Measurements from ENCODE around the gene TAGLN3.
A peak's percentile ranks its signal among the peaks of the same experiment; 100 is the strongest.

TAGLN3 gene

GRCh38 chr3:111967651-111968274 lies 31.0 kb upstream of the TAGLN3 start (continued):
- TF ChIP-seq ZNF26 (tag by site-specific recombination; IDR thresholded peaks at IDR 0.05) = no peak
- TF ChIP-seq ZNF362 (tag by site-specific recombination; IDR thresholded peaks at IDR 0.05) = peak; percentile 60; the same call in 1 of the 2 replicates
- no peak for TF ChIP-seq ZNF37A (tag by site-specific recombination; IDR thresholded peaks at IDR 0.05)

GRCh38 chr3:111968319-111969054 lies 30.2 kb upstream of the TAGLN3 start:
- no peaks in the 10 kb centered on the region for H3K36me3 ChIP-seq (ENCODE audit: control insufficient read depth in 2 of 2, insufficient read depth in 1 of 2, low read length in 2 of 2)
- H3K4me1 ChIP-seq (ENCODE audit: control insufficient read depth, insufficient read depth, low read length) = no peaks in the 10 kb centered on the region
- H3K27ac ChIP-seq (ENCODE audit: extremely low read depth, low read depth, low read length) = no peak overlapping the region
- H3K9me3 ChIP-seq (ENCODE audit: control insufficient read depth, insufficient read depth, low read depth, low read length) = no peaks in the 10 kb centered on the region
- ChIA-PET POLR2A (interaction anchor here (1.4 to 1.6 kb wide), 2 partner anchors 10 to 11 kb away, joined by 3 to 6 read pairs; partner anchors contain the start of gene ABHD10), CTCF (interaction anchor here (0.6 to 6.0 kb wide), 29 partner anchors 9 to 1127 kb away, joined by 3 to 107 read pairs (median 4); partner anchors contain the start of gene ABHD10)
- H3K4me3 ChIP-seq (ENCODE audit: low read depth, low read length) = no peak overlapping the region
- TF ChIP-seq ZBTB21 (tag by site-specific recombination; IDR thresholded peaks at IDR 0.05) = no peak
- TF ChIP-seq ZNF645 (tag by site-specific recombination; IDR thresholded peaks at IDR 0.05) = no peak
- no peak for TF ChIP-seq ZNF121 (tag by site-specific recombination; IDR thresholded peaks at IDR 0.05)
- TF ChIP-seq ZNF677 (tag by site-specific recombination; IDR thresholded peaks at IDR 0.05) = no peak
- no peak for TF ChIP-seq ZNF580 (tag by site-specific recombination; IDR thresholded peaks at IDR 0.05)
- TF ChIP-seq ZNF514 (tag by site-specific recombination; IDR thresholded peaks at IDR 0.05) = no peak
- no peak for TF ChIP-seq HIC1 (tag by site-specific recombination; IDR thresholded peaks at IDR 0.05)
- TF ChIP-seq ZNF416 (tag by site-specific recombination; IDR thresholded peaks at IDR 0.05) = no peak
- no peak for TF ChIP-seq ZBTB7A (tag by site-specific recombination; IDR thresholded peaks at IDR 0.05; ENCODE audit: low read depth)
- no peak for TF ChIP-seq GLIS1 (tag by site-specific recombination; IDR thresholded peaks at IDR 0.05)
- TF ChIP-seq ZBTB44 (tag by site-specific recombination; IDR thresholded peaks at IDR 0.05) = peak; percentile 93
- no peak for TF ChIP-seq ZNF211 (tag by site-specific recombination; IDR thresholded peaks at IDR 0.05; ENCODE audit: low read depth)
- TF ChIP-seq SCRT1 (tag by site-specific recombination; IDR thresholded peaks at IDR 0.05; ENCODE audit: borderline replicate concordance) = no peak
- 0 out of 2 replicates have a peak, but pooled peaks have one; percentile 30 for TF ChIP-seq KLF10 (tag by site-specific recombination; IDR thresholded peaks at IDR 0.05)
- no peak for TF ChIP-seq ZBTB20 (tag by site-specific recombination; IDR thresholded peaks at IDR 0.05)
- peak; percentile 89 for TF ChIP-seq SP7 (tag by site-specific recombination; IDR thresholded peaks at IDR 0.05)
- TF ChIP-seq ZNF530 (tag by site-specific recombination; IDR thresholded peaks at IDR 0.05; ENCODE audit: low read depth) = no peak
- no peak for TF ChIP-seq ZNF2 (tag by site-specific recombination; IDR thresholded peaks at IDR 0.05)
- no peak for TF ChIP-seq ZNF837 (tag by site-specific recombination; IDR thresholded peaks at IDR 0.05)
- no peak for TF ChIP-seq BCL11A (tag by site-specific recombination; IDR thresholded peaks at IDR 0.05; ENCODE audit: low read depth)
